ENCODE data around the gene OR1L6.

OR1L6 gene

DNA sequence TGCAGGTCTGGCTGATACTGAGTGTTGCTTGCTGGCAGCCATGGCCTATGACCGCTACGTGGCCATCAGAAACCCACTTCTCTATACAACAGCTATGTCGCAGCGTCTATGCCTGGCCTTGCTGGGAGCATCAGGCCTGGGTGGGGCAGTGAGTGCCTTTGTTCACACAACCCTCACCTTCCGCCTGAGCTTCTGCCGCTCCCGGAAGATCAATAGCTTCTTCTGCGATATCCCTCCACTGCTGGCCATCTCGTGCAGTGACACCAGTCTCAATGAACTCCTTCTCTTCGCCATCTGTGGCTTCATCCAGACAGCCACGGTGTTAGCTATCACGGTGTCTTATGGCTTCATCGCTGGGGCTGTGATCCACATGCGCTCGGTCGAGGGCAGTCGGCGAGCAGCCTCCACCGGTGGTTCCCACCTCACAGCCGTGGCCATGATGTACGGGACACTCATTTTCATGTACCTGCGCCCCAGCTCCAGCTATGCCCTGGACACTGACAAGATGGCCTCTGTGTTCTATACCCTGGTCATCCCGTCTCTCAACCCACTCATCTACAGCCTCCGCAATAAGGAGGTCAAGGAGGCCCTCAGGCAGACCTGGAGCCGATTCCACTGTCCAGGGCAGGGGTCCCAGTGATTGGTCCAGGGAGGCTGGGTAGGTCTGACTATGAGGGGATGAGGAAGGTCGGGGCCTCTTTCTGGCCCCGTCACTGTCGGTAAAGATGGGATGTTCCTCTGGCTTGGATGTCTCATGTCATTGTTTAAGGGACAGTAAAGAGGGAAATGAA, 47.3 kb downstream of the OR1L6 start:
- H3K4me3 ChIP-seq, result no peak overlapping the region
- TF ChIP-seq, protein P1, sequence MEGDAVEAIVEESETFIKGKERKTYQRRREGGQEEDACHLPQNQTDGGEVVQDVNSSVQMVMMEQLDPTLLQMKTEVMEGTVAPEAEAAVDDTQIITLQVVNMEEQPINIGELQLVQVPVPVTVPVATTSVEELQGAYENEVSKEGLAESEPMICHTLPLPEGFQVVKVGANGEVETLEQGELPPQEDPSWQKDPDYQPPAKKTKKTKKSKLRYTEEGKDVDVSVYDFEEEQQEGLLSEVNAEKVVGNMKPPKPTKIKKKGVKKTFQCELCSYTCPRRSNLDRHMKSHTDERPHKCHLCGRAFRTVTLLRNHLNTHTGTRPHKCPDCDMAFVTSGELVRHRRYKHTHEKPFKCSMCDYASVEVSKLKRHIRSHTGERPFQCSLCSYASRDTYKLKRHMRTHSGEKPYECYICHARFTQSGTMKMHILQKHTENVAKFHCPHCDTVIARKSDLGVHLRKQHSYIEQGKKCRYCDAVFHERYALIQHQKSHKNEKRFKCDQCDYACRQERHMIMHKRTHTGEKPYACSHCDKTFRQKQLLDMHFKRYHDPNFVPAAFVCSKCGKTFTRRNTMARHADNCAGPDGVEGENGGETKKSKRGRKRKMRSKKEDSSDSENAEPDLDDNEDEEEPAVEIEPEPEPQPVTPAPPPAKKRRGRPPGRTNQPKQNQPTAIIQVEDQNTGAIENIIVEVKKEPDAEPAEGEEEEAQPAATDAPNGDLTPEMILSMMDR (IDR thresholded peaks at IDR 0.05), result no peak
- no peaks in the 10 kb centered on the region for H3K4me1 ChIP-seq
- intact Hi-C loops (cut with DNase I; ENCODE audit: low total_unique reads), result no loop called here
- no peak overlapping the region for H3K27ac ChIP-seq
- H3K36me3 ChIP-seq, result peaks cover 0 to 4% (median 0%) of the 10 kb centered on the region in 3 donors
- DNase-seq, result no peak
- H3K9me3 ChIP-seq, result no peaks in the 10 kb centered on the region
- no peaks in the 10 kb centered on the region for H3K27me3 ChIP-seq

DNA sequence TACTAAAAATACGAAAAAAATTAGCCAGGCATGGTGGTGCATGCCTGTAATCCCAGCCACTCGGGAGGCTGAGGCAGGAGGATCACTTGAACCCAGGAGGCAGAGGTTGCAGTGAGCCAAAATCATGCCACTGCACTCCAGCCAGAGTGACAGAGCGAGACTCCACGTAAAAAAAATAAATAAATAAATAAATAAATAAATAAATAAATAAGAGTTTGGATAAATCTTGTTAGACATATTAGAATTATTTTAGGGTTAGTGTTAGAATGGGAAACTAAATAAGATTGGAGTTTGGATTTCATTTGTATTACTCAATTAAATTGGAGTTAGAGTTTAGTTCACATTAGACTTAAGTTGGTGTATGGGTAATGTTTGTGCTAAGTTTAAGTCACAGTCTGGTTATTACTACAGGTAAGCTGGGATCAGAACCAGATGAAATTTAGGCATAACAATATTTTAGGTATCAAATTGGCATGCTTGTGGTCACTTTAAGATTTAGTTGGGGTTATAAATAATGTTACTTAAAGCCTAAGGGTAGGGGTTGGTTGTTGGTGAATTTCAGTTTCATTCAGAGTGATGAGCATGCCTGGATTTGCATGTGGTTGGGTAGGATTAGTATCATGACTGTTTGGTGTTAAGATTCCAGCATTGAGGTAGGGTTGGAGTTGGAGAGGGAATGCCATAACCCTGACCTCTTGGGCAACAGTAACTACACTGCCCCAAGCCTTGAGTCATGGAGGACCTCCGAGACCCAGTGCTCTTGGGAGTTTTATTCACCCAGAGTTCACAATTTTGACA, 50.0 kb downstream of the OR1L6 start:
- no peaks in the 10 kb centered on the region for H3K27me3 ChIP-seq
- TF ChIP-seq, protein P1 (IDR thresholded peaks at IDR 0.05), result no peak
- H3K4me3 ChIP-seq, result no peak overlapping the region
- intact Hi-C loops (cut with DNase I; ENCODE audit: low total_unique reads), result no loop called here
- H3K4me1 ChIP-seq, result no peaks in the 10 kb centered on the region
- H3K27ac ChIP-seq, result no peak overlapping the region
- no peaks in the 10 kb centered on the region for H3K9me3 ChIP-seq
- H3K36me3 ChIP-seq, result peaks cover 0 to 4% (median 0%) of the 10 kb centered on the region in 3 donors
- no peak for DNase-seq

DNA sequence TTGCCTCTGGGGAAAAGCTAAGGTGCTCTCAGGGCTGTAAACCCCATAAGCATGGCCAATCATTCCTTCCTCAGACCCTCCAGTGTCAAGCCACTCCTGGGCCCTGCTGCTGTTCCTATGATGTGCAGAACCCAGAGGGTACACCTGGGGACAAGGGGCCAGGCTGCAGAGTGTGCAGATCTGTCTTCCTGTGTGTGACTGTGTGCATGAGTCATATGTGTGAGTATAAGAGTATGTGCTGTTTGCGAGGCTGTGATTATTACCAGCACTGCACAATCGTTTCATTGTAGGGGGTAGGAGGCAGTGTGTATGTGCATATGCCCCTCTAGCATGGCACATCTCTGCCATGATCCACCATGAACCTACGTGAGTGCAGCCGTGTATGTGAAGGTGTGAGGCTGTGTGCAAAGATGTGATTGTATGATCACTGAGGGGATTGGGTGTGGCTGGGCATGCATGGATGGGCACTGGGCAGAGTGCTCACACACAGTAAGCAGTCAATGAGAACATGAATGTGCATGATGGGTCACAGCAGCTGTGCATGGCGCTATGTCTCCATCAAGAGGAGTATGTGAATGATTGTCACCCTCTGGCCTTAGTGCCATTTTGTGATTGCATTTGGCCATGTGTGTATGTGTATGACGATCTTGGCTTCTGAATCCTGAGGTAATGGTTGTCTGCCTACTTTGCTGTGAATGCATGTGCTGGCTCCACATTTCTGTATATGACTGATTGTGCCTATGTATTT, 55.4 kb downstream of the OR1L6 start:
- DNase-seq, result no peak
- no peaks in the 10 kb centered on the region for H3K27me3 ChIP-seq
- TF ChIP-seq, protein P1 (IDR thresholded peaks at IDR 0.05), result no peak
- no peak overlapping the region for H3K4me3 ChIP-seq
- intact Hi-C loops (cut with DNase I; ENCODE audit: low total_unique reads), result no loop called here
- H3K4me1 ChIP-seq, result no peaks in the 10 kb centered on the region
- no peaks in the 10 kb centered on the region for H3K9me3 ChIP-seq
- no peak overlapping the region for H3K27ac ChIP-seq
- no peaks in the 10 kb centered on the region for H3K36me3 ChIP-seq
